T-helper 2 cell treated with Interferon-gamma antibody and Interleukin-4, amounts not matched to agents 5 μg/mL and 100 μg/mL, for 36 hours (primary cell): ENCODE measurements around the gene MAP3K5.
"Not testable (repeated sequence)": the region's sequence is repeated elsewhere in the genome, so short reads cannot be mapped to it uniquely, and the experiment has no call there.

ENCODE experiments used
- DNase-seq: peaks from one replicate; pipeline ENCODE4 v3.0.0; 2021; ENCODE audit warnings: low spot score
- H3K27ac Mint-ChIP-seq: one replicate; pipeline ENCODE4 v1.8.0; 2021; ENCODE audit warnings: mild to moderate bottlenecking, mixed read lengths
- H3K27me3 Mint-ChIP-seq: one replicate; pipeline ENCODE4 v1.8.0; 2021; ENCODE audit warnings: low read depth, mixed read lengths
- H3K36me3 Mint-ChIP-seq: one replicate; pipeline ENCODE4 v1.8.0; 2021; ENCODE audit warnings: low read depth, mixed read lengths
- H3K4me1 Mint-ChIP-seq: one replicate; pipeline ENCODE4 v1.8.0; 2021; ENCODE audit warnings: low read depth, mixed read lengths
- H3K4me3 Mint-ChIP-seq: one replicate; pipeline ENCODE4 v1.8.0; 2022; ENCODE audit warnings: mild to moderate bottlenecking, moderate library complexity, mixed read lengths
- H3K9me3 Mint-ChIP-seq: one replicate; pipeline ENCODE4 v1.8.0; 2021; ENCODE audit warnings: mixed read lengths

MAP3K5 gene

GRCh38 chr6:136706430-136706829 is 85.8 kb downstream of the MAP3K5 start:
- H3K4me3 Mint-ChIP-seq: no peak overlapping the region
- no peak for DNase-seq
- no peaks in the 10 kb centered on the region for H3K27me3 Mint-ChIP-seq
- H3K4me1 Mint-ChIP-seq: peaks cover 10% of the 10 kb centered on the region
- no peaks in the 10 kb centered on the region for H3K9me3 Mint-ChIP-seq
- peaks cover 6% of the 10 kb centered on the region for H3K36me3 Mint-ChIP-seq
- no peak overlapping the region for H3K27ac Mint-ChIP-seq

- H3K27me3 Mint-ChIP-seq: no peaks in the 10 kb centered on the region
- peaks cover 27% of the 10 kb centered on the region for H3K4me1 Mint-ChIP-seq
- no peak for DNase-seq
- H3K36me3 Mint-ChIP-seq: peaks cover 6% of the 10 kb centered on the region
- H3K4me3 Mint-ChIP-seq: no peak overlapping the region
- no peak overlapping the region for H3K27ac Mint-ChIP-seq
- no peaks in the 10 kb centered on the region for H3K9me3 Mint-ChIP-seq
Measured at GRCh38 chr6:136703331-136703865, 88.9 kb downstream of the MAP3K5 start.

- Mint-ChIP-seq H3K27ac (no peak overlapping the region), H3K9me3 (no peaks in the 10 kb centered on the region), H3K4me1 (peaks cover 30% of the 10 kb centered on the region), H3K36me3 (peaks cover 16% of the 10 kb centered on the region), H3K4me3 (no peak overlapping the region), H3K27me3 (no peaks in the 10 kb centered on the region)
- DNase-seq: no peak
Measured at GRCh38 chr6:136701045-136701444, 91.2 kb downstream of the MAP3K5 start.

GRCh38 chr6:136699358-136699757 is 92.9 kb downstream of the MAP3K5 start:
- Mint-ChIP-seq H3K4me3 (no peak overlapping the region), H3K36me3 (peaks cover 24% of the 10 kb centered on the region), H3K27me3 (no peaks in the 10 kb centered on the region), H3K9me3 (no peaks in the 10 kb centered on the region), H3K4me1 (peaks cover 30% of the 10 kb centered on the region), H3K27ac (no peak overlapping the region)
- DNase-seq: no peak

- Mint-ChIP-seq H3K36me3 (peaks cover 27% of the 10 kb centered on the region), H3K4me3 (no peak overlapping the region)
Measured at GRCh38 chr6:136696783-136697364, 95.4 kb downstream of the MAP3K5 start.

GRCh38 chr6:136696238-136696637 is 96.0 kb downstream of the MAP3K5 start:
- H3K27ac Mint-ChIP-seq: no peak overlapping the region
- H3K27me3 Mint-ChIP-seq: no peaks in the 10 kb centered on the region
- no peak for DNase-seq
- peaks cover 23% of the 10 kb centered on the region for H3K4me1 Mint-ChIP-seq
- no peak overlapping the region for H3K4me3 Mint-ChIP-seq
- H3K9me3 Mint-ChIP-seq: no peaks in the 10 kb centered on the region
- H3K36me3 Mint-ChIP-seq: peaks cover 30% of the 10 kb centered on the region

More at GRCh38 chr6:136696783-136697364, 95.4 kb downstream of the MAP3K5 start:
- Mint-ChIP-seq H3K4me1 (peaks cover 23% of the 10 kb centered on the region), H3K27me3 (no peaks in the 10 kb centered on the region), H3K9me3 (no peaks in the 10 kb centered on the region), H3K27ac (no peak overlapping the region)
- DNase-seq: no peak

GRCh38 chr6:136695412-136695811 is 96.9 kb downstream of the MAP3K5 start:
- H3K4me3 Mint-ChIP-seq: no peak overlapping the region
- peaks cover 15% of the 10 kb centered on the region for H3K4me1 Mint-ChIP-seq
- H3K36me3 Mint-ChIP-seq: peaks cover 35% of the 10 kb centered on the region
- no peaks in the 10 kb centered on the region for H3K27me3 Mint-ChIP-seq
- DNase-seq: no peak
- H3K9me3 Mint-ChIP-seq: no peaks in the 10 kb centered on the region
- H3K27ac Mint-ChIP-seq: no peak overlapping the region

- DNase-seq: no peak
- H3K9me3 Mint-ChIP-seq: no peaks in the 10 kb centered on the region
- H3K36me3 Mint-ChIP-seq: peaks cover 42% of the 10 kb centered on the region
- H3K4me3 Mint-ChIP-seq: no peak overlapping the region
- no peak overlapping the region for H3K27ac Mint-ChIP-seq
- H3K4me1 Mint-ChIP-seq: peaks cover 3% of the 10 kb centered on the region
- no peaks in the 10 kb centered on the region for H3K27me3 Mint-ChIP-seq
Measured at GRCh38 chr6:136693090-136693489, 99.2 kb downstream of the MAP3K5 start.

GRCh38 chr6:136687894-136688293 is 104.4 kb downstream of the MAP3K5 start:
- not testable (repeated sequence) for H3K9me3 Mint-ChIP-seq, H3K27ac Mint-ChIP-seq, DNase-seq, H3K4me1 Mint-ChIP-seq, H3K4me3 Mint-ChIP-seq, H3K27me3 Mint-ChIP-seq
- peaks cover 40% of the 10 kb centered on the region for H3K36me3 Mint-ChIP-seq

GRCh38 chr6:136685540-136686108 is 106.7 kb downstream of the MAP3K5 start:
- Mint-ChIP-seq H3K36me3 (peaks cover 27% of the 10 kb centered on the region), H3K27ac (no peak overlapping the region), H3K9me3 (peaks cover 9% of the 10 kb centered on the region), H3K27me3 (no peaks in the 10 kb centered on the region), H3K4me1 (peaks cover 1% of the 10 kb centered on the region), H3K4me3 (no peak overlapping the region)
- no peak for DNase-seq

- H3K27ac Mint-ChIP-seq: no peak overlapping the region
- no peaks in the 10 kb centered on the region for H3K27me3 Mint-ChIP-seq
- H3K36me3 Mint-ChIP-seq: peaks cover 33% of the 10 kb centered on the region
Measured at GRCh38 chr6:136684466-136684865, 107.8 kb downstream of the MAP3K5 start.

GRCh38 chr6:136683209-136683941 is 108.9 kb downstream of the MAP3K5 start:
- no peaks in the 10 kb centered on the region for H3K27me3 Mint-ChIP-seq
- H3K36me3 Mint-ChIP-seq: peaks cover 26% of the 10 kb centered on the region
- H3K27ac Mint-ChIP-seq: no peak overlapping the region
- peaks cover 9% of the 10 kb centered on the region for H3K9me3 Mint-ChIP-seq
- H3K4me1 Mint-ChIP-seq: peaks cover 3% of the 10 kb centered on the region
- no peak for DNase-seq
- no peak overlapping the region for H3K4me3 Mint-ChIP-seq

More at GRCh38 chr6:136684466-136684865, 107.8 kb downstream of the MAP3K5 start:
- Mint-ChIP-seq H3K9me3 (peaks cover 9% of the 10 kb centered on the region), H3K4me1 (peaks cover 3% of the 10 kb centered on the region), H3K4me3 (no peak overlapping the region)
- DNase-seq: no peak

GRCh38 chr6:136682292-136682691 is 110.0 kb downstream of the MAP3K5 start:
- Mint-ChIP-seq H3K9me3 (peaks cover 5% of the 10 kb centered on the region), H3K36me3 (peaks cover 22% of the 10 kb centered on the region), H3K4me1 (peaks cover 3% of the 10 kb centered on the region), H3K4me3 (no peak overlapping the region), H3K27ac (no peak overlapping the region), H3K27me3 (no peaks in the 10 kb centered on the region)
- no peak for DNase-seq

- H3K4me1 Mint-ChIP-seq: peaks cover 5% of the 10 kb centered on the region
- H3K4me3 Mint-ChIP-seq: no peak overlapping the region
- H3K27me3 Mint-ChIP-seq: peaks cover 6% of the 10 kb centered on the region
- peaks cover 16% of the 10 kb centered on the region for H3K36me3 Mint-ChIP-seq
- H3K9me3 Mint-ChIP-seq: no peaks in the 10 kb centered on the region
- no peak for DNase-seq
- no peak overlapping the region for H3K27ac Mint-ChIP-seq
Measured at GRCh38 chr6:136677822-136678221, 114.5 kb downstream of the MAP3K5 start.
